Adrenal gland (tissue), 12 donors: Measurements from ENCODE around the gene C10orf90. TPM values are rescaled to one million over a fixed set of nuclear protein-coding genes. Genes with fewer than 3 reads are reported as not detected.

Experiments used
- DNase-seq, 7 donors: peaks; one replicate each; pipeline ENCODE4 v3.0.0-alpha.2; 2019 to 2020
- H3K27ac ChIP-seq, 5 donors: fragments of 200-600 bp; sonication (generic) in 4 of 5; 1 replicate in 3 of 5; 2 replicates in 2 of 5; pipeline versions ENCODE4 v1.5.1 to v1.8.0; 2016 to 2020; ENCODE audit warnings: mild to moderate bottlenecking in 1 of 5
- H3K27me3 ChIP-seq: fragments of 200-600 bp; 2 replicates; pipeline ENCODE4 v1.8.0; 2021
- H3K36me3 ChIP-seq, 2 donors: fragments of 200-600 bp; replicated peaks in 1 of 2; 1 replicate in 1 of 2; 2 replicates in 1 of 2; pipeline versions ENCODE4 v1.5.1 to v1.8.0; 2018 to 2022
- H3K4me1 ChIP-seq, 2 donors: fragments of 200-600 bp; replicated peaks in 1 of 2; 1 replicate in 1 of 2; 2 replicates in 1 of 2; pipeline versions ENCODE4 v1.5.1 to v1.8.0; 2018 to 2021
- H3K4me3 ChIP-seq, 4 donors: fragments of 200-600 bp; sonication (generic) in 3 of 4; one replicate each; pipeline ENCODE4 v1.5.1; 2016 to 2018
- H3K9me3 ChIP-seq, 3 donors: fragments of 200-600 bp; sonication (generic) in 1 of 3; replicated peaks in 1 of 3; 1 replicate in 2 of 3; 2 replicates in 1 of 3; pipeline versions ENCODE4 v1.5.1 to v1.8.0; 2016 to 2021
- CTCF ChIP-seq, 6 experiments: fragments of 450-650 bp in 4 of 6; fragments of 200-600 bp in 2 of 6; sonication (generic) in 1 of 6; IDR thresholded peaks; 1 replicate in 5 of 6; 2 replicates in 1 of 6; pipeline versions ENCODE4 v1.5.1 to v1.8.0; 2016 to 2021; ENCODE audit warnings: antibody characterized with exemption in 6 of 6, mild to moderate bottlenecking in 2 of 6, moderate library complexity in 1 of 6
- POLR2A ChIP-seq, 2 donors: fragments of 450-650 bp; IDR thresholded peaks; one replicate each; pipeline ENCODE4 v1.6.1; 2017; ENCODE audit warnings: antibody characterized with exemption in 2 of 2, mild to moderate bottlenecking in 2 of 2, moderate library complexity in 1 of 2
- WGBS, 4 donors: extraction: QIAGEN DNeasy Blood & Tissue Kit in 2 of 4; methylation state at CpG; one replicate each; pipeline versions ENCODE4 v1.1.5 to v1.1.7; 2013 to 2017; 5-methylcytosine and 5-hydroxymethylcytosine counted together
- intact Hi-C, 2 donors: fragments of 100-400 bp; cut with DNase I; formaldehyde crosslinking; loops; one replicate each; pipeline versions ENCODE4 v1.14.1 to v1.15.0; 2022 to 2023
- polyA plus RNA-seq, 3 donors: library from polyadenylated mRNA; stranded (reverse); fragments of 200-250 nt in 2 of 3; fragments of 350-450 nt in 1 of 3; fragmentation: Illumina TruSeq in 1 of 3; extraction: RNeasy Lipid Tissue Mini Kit (QIAGEN cat#74804) in 1 of 3; gene quantifications; one replicate each; pipeline ENCODE4 v1.2.3, GENCODE V29; 2013 to 2014
- total RNA-seq, 9 donors: library from RNA; depleted of rRNA in 4 of 9; stranded (reverse); fragments of >200 nt in 4 of 9; fragments of 120-200 nt in 1 of 9; fragmentation: NEBNext Ultra II Directional in 1 of 9; extraction: Animal tissue kit (Norgen Biotek cat#: 25700) in 1 of 9; gene quantifications; one replicate each; pipeline versions ENCODE4 v1.1.0 to v1.2.4, GENCODE V29; 2013 to 2023
- donor health status: healthy with polysubstance abuse.
- donor health status: Bipolar disorder and iron deficiency.
- donor health status: DM: yes; HTN: yes; CAD: no.
- donor health status: DM: no; HTN: no; CAD: no.
- donor health status: DM: no; HTN: no; CAD: no.
- donor health status: DM: yes; HTN: yes; CAD: no.

The C10orf90 gene
- total and polyA plus RNA-seq, 12 donors: 0.10 to 0.18 TPM; not detected in 10

GRCh38 chr10:126508535-126509040 lies 161.9 kb downstream of the C10orf90 start:
- intact Hi-C loops: loop anchor here in 1 of 2 donors (5.0 kb wide), 1 partner anchor 576 kb away; no protein-coding TSS in a partner anchor
- Histone ChIP-seq H3K4me3 (no peak overlapping the region), H3K27me3 (peaks cover 3% of the 10 kb centered on the region), H3K27ac (no peak overlapping the region), H3K4me1 (no peaks in the 10 kb centered on the region), H3K36me3 (no peaks in the 10 kb centered on the region), H3K9me3 (no peaks in the 10 kb centered on the region)
- no peak for TF ChIP-seq POLR2A (IDR thresholded peaks at IDR 0.05)
- TF ChIP-seq CTCF (IDR thresholded peaks at IDR 0.05): no peak
- 70 to 83% (median 77%) methylated on average over 6 to 9 of the region's 9 CpGs for WGBS, 4 donors
- no peak for DNase-seq

GRCh38 chr10:126504761-126505112 lies 165.8 kb downstream of the C10orf90 start:
- no peak for DNase-seq
- Histone ChIP-seq H3K4me3 (no peak overlapping the region), H3K4me1 (no peaks in the 10 kb centered on the region), H3K36me3 (no peaks in the 10 kb centered on the region), H3K27ac (no peak overlapping the region), H3K27me3 (peaks cover 3% of the 10 kb centered on the region), H3K9me3 (no peaks in the 10 kb centered on the region)
- intact Hi-C loops: loop anchor here (1.0 to 5.0 kb wide), 3 partner anchors 522 to 572 kb away; no protein-coding TSS in a partner anchor
- 72 to 86% (median 77%) methylated on average over 6 to 16 of the region's 16 CpGs for WGBS, 4 donors
- TF ChIP-seq POLR2A (IDR thresholded peaks at IDR 0.05) (no peak), CTCF (IDR thresholded peaks at IDR 0.05) (no peak)

- TF ChIP-seq CTCF (IDR thresholded peaks at IDR 0.05) (peak; percentile 50 to 86 (median 72)), POLR2A (IDR thresholded peaks at IDR 0.05) (no peak)
- 20 to 46% (median 37%) methylated on average over 8 to 23 of the region's 23 CpGs for WGBS, 4 donors
- H3K4me3 ChIP-seq: no peak overlapping the region
- no peak overlapping the region for H3K27ac ChIP-seq
- H3K27me3 ChIP-seq: peaks cover 3% of the 10 kb centered on the region
- H3K4me1 ChIP-seq: no peaks in the 10 kb centered on the region
- intact Hi-C loops: loop anchor here (1.0 to 5.0 kb wide), 2 partner anchors 522 to 523 kb away; no protein-coding TSS in a partner anchor
- H3K9me3 ChIP-seq: no peaks in the 10 kb centered on the region
- H3K36me3 ChIP-seq: no peaks in the 10 kb centered on the region
- DNase-seq: peak; percentile 31 to 72 (median 46)
These were observed 166.3 kb downstream of the C10orf90 start for GRCh38 chr10:126504063-126504760.

GRCh38 chr10:126503392-126504062 lies 167.0 kb downstream of the C10orf90 start:
- no peak overlapping the region for H3K4me3 ChIP-seq
- no peaks in the 10 kb centered on the region for H3K4me1 ChIP-seq
- no peak overlapping the region for H3K27ac ChIP-seq
- TF ChIP-seq CTCF (IDR thresholded peaks at IDR 0.05) (no peak), POLR2A (IDR thresholded peaks at IDR 0.05) (no peak)
- intact Hi-C loops: loop anchor here (1.0 to 5.0 kb wide), 2 partner anchors 521 to 522 kb away; no protein-coding TSS in a partner anchor
- no peaks in the 10 kb centered on the region for H3K36me3 ChIP-seq
- no peak for DNase-seq
- 87 to 89% (median 87%) methylated on average over 12 of the region's 12 CpGs for WGBS, 4 donors
- H3K9me3 ChIP-seq: no peaks in the 10 kb centered on the region
- H3K27me3 ChIP-seq: peaks cover 3% of the 10 kb centered on the region
